ENCODE measurements around the gene KCNMA1. TPM values are rescaled to one million over a fixed set of nuclear protein-coding genes. Genes with fewer than 3 reads are reported as not detected.
"Not testable (repeated sequence)": the region's sequence is repeated elsewhere in the genome, so short reads cannot be mapped to it uniquely, and the experiment has no call there.

KCNMA1 gene
- total RNA-seq, 3 donors from 2014 or later = 13.6 to 37.8 (median 15.1) TPM

GRCh38 chr10:77388571-77389100 lies 249.0 kb downstream of the KCNMA1 start:
- H3K27me3 ChIP-seq = no peaks in the 10 kb centered on the region
- no peaks in the 10 kb centered on the region for H3K36me3 ChIP-seq
- H3K27ac ChIP-seq = no peak overlapping the region
- H3K9me3 ChIP-seq = no peaks in the 10 kb centered on the region
- intact Hi-C loops (cut with DNase I; ENCODE audit: low total_unique reads) = no loop called here
- no peaks in the 10 kb centered on the region for H3K4me1 ChIP-seq
- no peak for TF ChIP-seq CTCF (IDR thresholded peaks at IDR 0.05)
- TF ChIP-seq POLR2AphosphoS5 (IDR thresholded peaks at IDR 0.05) = no peak
- TF ChIP-seq POLR2A (IDR thresholded peaks at IDR 0.05) = no peak
- H3K4me3 ChIP-seq = no peak overlapping the region
- no peak for DNase-seq (ENCODE audit: low spot score in 2 of 2)

GRCh38 chr10:77387701-77388100 lies 249.9 kb downstream of the KCNMA1 start:
- H3K27me3 ChIP-seq; H3K4me1 ChIP-seq; H3K9me3 ChIP-seq; DNase-seq (ENCODE audit: low spot score in 2 of 2); intact Hi-C loops (cut with DNase I; ENCODE audit: low total_unique reads); H3K4me3 ChIP-seq; H3K27ac ChIP-seq; H3K36me3 ChIP-seq: not testable (repeated sequence)

GRCh38 chr10:77387247-77387646 lies 250.4 kb downstream of the KCNMA1 start:
- Histone ChIP-seq H3K4me3 (no peak overlapping the region), H3K27me3 (no peaks in the 10 kb centered on the region), H3K4me1 (no peaks in the 10 kb centered on the region), H3K27ac (peak overlapping the region in 1 of 2 donors; percentile 50), H3K9me3 (no peaks in the 10 kb centered on the region), H3K36me3 (no peaks in the 10 kb centered on the region)
- DNase-seq (ENCODE audit: low spot score in 2 of 2) = no peak
- intact Hi-C loops (cut with DNase I; ENCODE audit: low total_unique reads) = no loop called here
- no peak for TF ChIP-seq POLR2A (IDR thresholded peaks at IDR 0.05)
- TF ChIP-seq CTCF (IDR thresholded peaks at IDR 0.05) = no peak
- TF ChIP-seq POLR2AphosphoS5 (IDR thresholded peaks at IDR 0.05) = no peak

- Histone ChIP-seq H3K4me3 (no peak overlapping the region), H3K4me1 (no peaks in the 10 kb centered on the region), H3K36me3 (no peaks in the 10 kb centered on the region), H3K9me3 (no peaks in the 10 kb centered on the region), H3K27ac (peak overlapping the region; percentile 39 to 50), H3K27me3 (no peaks in the 10 kb centered on the region)
- intact Hi-C loops (cut with DNase I; ENCODE audit: low total_unique reads) = no loop called here
- no peak for DNase-seq (ENCODE audit: low spot score in 2 of 2)
- TF ChIP-seq POLR2A (IDR thresholded peaks at IDR 0.05) (no peak), POLR2AphosphoS5 (IDR thresholded peaks at IDR 0.05) (no peak), CTCF (IDR thresholded peaks at IDR 0.05) (no peak)
Observed at GRCh38 chr10:77386838-77387237, 250.8 kb downstream of the KCNMA1 start.

GRCh38 chr10:77386365-77386764 lies 251.2 kb downstream of the KCNMA1 start:
- no peaks in the 10 kb centered on the region for H3K36me3 ChIP-seq
- no peaks in the 10 kb centered on the region for H3K27me3 ChIP-seq
- TF ChIP-seq POLR2A (IDR thresholded peaks at IDR 0.05) (no peak), POLR2AphosphoS5 (IDR thresholded peaks at IDR 0.05) (no peak), CTCF (IDR thresholded peaks at IDR 0.05) (no peak)
- no peaks in the 10 kb centered on the region for H3K4me1 ChIP-seq
- H3K27ac ChIP-seq = peak overlapping the region in 1 of 2 donors; percentile 50
- no peak overlapping the region for H3K4me3 ChIP-seq
- no peak for DNase-seq (ENCODE audit: low spot score in 2 of 2)
- intact Hi-C loops (cut with DNase I; ENCODE audit: low total_unique reads) = no loop called here
- no peaks in the 10 kb centered on the region for H3K9me3 ChIP-seq

- no peak for DNase-seq (ENCODE audit: low spot score in 2 of 2)
- intact Hi-C loops (cut with DNase I; ENCODE audit: low total_unique reads) = no loop called here
- H3K36me3 ChIP-seq = no peaks in the 10 kb centered on the region
- no peak overlapping the region for H3K4me3 ChIP-seq
- H3K27ac ChIP-seq = no peak overlapping the region
- H3K9me3 ChIP-seq = no peaks in the 10 kb centered on the region
- TF ChIP-seq CTCF (IDR thresholded peaks at IDR 0.05) (no peak), POLR2AphosphoS5 (IDR thresholded peaks at IDR 0.05) (no peak), POLR2A (IDR thresholded peaks at IDR 0.05) (no peak)
- H3K4me1 ChIP-seq = no peaks in the 10 kb centered on the region
- H3K27me3 ChIP-seq = no peaks in the 10 kb centered on the region
Observed at GRCh38 chr10:77385315-77385714, 252.3 kb downstream of the KCNMA1 start.
